HG03378 (cell line): ENCODE measurements around the gene OR10R2.
"Not testable (repeated sequence)": the region's sequence is repeated elsewhere in the genome, so short reads cannot be mapped to it uniquely, and the experiment has no call there.

Source experiments
- ATAC-seq: cut with Tn5 transposase; IDR thresholded peaks from one replicate; pipeline ENCODE4 v1.9.1; 2021; ENCODE audit warnings: mild to moderate bottlenecking, moderate library complexity; ENCODE audit not compliant: unreplicated experiment

Gene OR10R2

GRCh38 chr1:158471920-158472319 lies at the start of gene OR10R2:
Gene OR10R2, plus strand, starts transcription at chr1:158472220. Its CDS starts 106 bp downstream, at chr1:158472326.
- ATAC-seq = no peak

- no peak for ATAC-seq
Observed at GRCh38 chr1:158425027-158425426, 47.0 kb upstream of the OR10R2 start.

GRCh38 chr1:158426137-158426536 lies 45.9 kb upstream of the OR10R2 start, which contains the start of gene OR10K2:
Gene OR10K2, minus strand, starts transcription at chr1:158426237. Its CDS starts 5,371 bp downstream, at chr1:158420866.
- ATAC-seq = no peak

- not testable (repeated sequence) for ATAC-seq
Observed at GRCh38 chr1:158430163-158430562, 41.9 kb upstream of the OR10R2 start.

- ATAC-seq = no peak
Observed at GRCh38 chr1:158434741-158435140, 37.3 kb upstream of the OR10R2 start.

GRCh38 chr1:158445376-158445775 lies 26.6 kb upstream of the OR10R2 start:
- ATAC-seq = no peak

- no peak for ATAC-seq
Observed at GRCh38 chr1:158454537-158454936, 17.5 kb upstream of the OR10R2 start.

GRCh38 chr1:158457246-158457645 lies 14.8 kb upstream of the OR10R2 start:
- ATAC-seq = no peak

- ATAC-seq = no peak
Observed at GRCh38 chr1:158458263-158458662, 13.8 kb upstream of the OR10R2 start.

- ATAC-seq = no peak
Observed at GRCh38 chr1:158461534-158461933, 10.5 kb upstream of the OR10R2 start, which contains the start of gene OR10K1. Gene OR10K1, plus strand, starts transcription at chr1:158461834. Its CDS starts 3,728 bp downstream, at chr1:158465562.

- ATAC-seq = no peak
Observed at GRCh38 chr1:158485455-158485854, 13.4 kb downstream of the OR10R2 start.

- no peak for ATAC-seq
Observed at GRCh38 chr1:158491316-158491715, 19.3 kb downstream of the OR10R2 start.

- no peak for ATAC-seq
Observed at GRCh38 chr1:158493054-158493453, 21.0 kb downstream of the OR10R2 start.

GRCh38 chr1:158494796-158495195 lies 22.8 kb downstream of the OR10R2 start:
- no peak for ATAC-seq

- no peak for ATAC-seq
Observed at GRCh38 chr1:158496374-158496773, 24.4 kb downstream of the OR10R2 start.

GRCh38 chr1:158506369-158506987 lies 34.5 kb downstream of the OR10R2 start:
- no peak for ATAC-seq

- ATAC-seq = no peak
Observed at GRCh38 chr1:158507511-158507910, 35.5 kb downstream of the OR10R2 start.

- no peak for ATAC-seq
Observed at GRCh38 chr1:158509471-158510156, 37.6 kb downstream of the OR10R2 start.

- ATAC-seq = no peak
Observed at GRCh38 chr1:158516966-158517365, 44.9 kb downstream of the OR10R2 start.

- ATAC-seq = no peak
Observed at GRCh38 chr1:158520021-158520420, 48.0 kb downstream of the OR10R2 start.

GRCh38 chr1:158520955-158521665 lies 49.1 kb downstream of the OR10R2 start:
- ATAC-seq = no peak

GRCh38 chr1:158521666-158522058 lies 49.6 kb downstream of the OR10R2 start:
- no peak for ATAC-seq
